ENCODE measurements around the gene CEP112. TPM values are rescaled to one million over a fixed set of nuclear protein-coding genes. Genes with fewer than 3 reads are reported as not detected.

CEP112 gene
- total and polyA plus RNA-seq, 9 of the 15 experiments (the other 6 are each of a cell fraction or from before 2014, with no cell fraction given), result 0.84 TPM; not detected in 8

DNA sequence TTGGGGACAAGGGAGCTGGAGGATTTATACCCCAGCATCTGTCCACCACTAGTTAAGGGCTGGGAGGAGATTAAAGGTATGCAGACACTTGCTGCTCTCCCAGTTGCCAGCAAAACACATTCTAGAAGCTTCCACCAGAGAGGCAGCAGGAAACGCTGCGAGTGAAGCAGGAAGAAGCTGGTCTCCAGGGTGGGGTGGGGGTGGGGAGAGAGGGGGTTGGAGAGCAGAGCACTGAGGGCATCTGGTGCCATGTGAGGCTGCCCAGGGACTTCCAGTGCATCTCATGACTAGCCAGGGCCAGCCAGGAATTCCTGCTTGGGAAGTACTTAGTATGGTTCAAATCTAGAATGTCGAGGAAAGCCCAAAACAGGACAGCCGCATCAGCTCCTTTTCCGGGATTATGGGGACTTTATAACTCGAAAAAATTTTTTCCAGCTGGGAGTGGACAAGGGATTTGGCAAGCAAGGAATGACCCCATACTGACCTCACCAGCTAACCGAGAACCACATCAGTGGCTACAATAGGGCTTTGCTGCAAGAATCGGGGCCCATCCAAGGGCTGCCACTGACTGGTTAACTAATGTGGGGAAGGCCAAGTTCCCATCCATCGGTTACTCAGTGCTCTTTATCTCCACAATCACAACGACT, 604.3 kb downstream of the CEP112 start:
- CTCF ChIA-PET (ENCODE audit: low intra/inter-chr PET ratio), result no interaction called here
- no peak for FAIRE-seq
- Histone ChIP-seq H3K9me1 (ENCODE audit: control insufficient read depth, insufficient read depth, low read length) (no peaks in the 10 kb centered on the region), H3K36me3 (ENCODE audit: control insufficient read depth, insufficient read depth, low read length) (no peaks in the 10 kb centered on the region), H3K4me1 (replicated peaks in 1 of 2; ENCODE audit: control insufficient read depth in 2 of 2, insufficient read depth in 2 of 2, low read length in 2 of 2) (no peaks in the 10 kb centered on the region), H2AFZ (ENCODE audit: low read depth, low read length) (no peak overlapping the region), H3K9ac (ENCODE audit: insufficient read depth in 1 of 2, low read depth in 2 of 2, low read length in 2 of 2) (no peak overlapping the region), H3K9me3 (replicated peaks; ENCODE audit: control insufficient read depth, insufficient read depth, low read depth, low read length) (no peaks in the 10 kb centered on the region), H4K20me1 (replicated peaks; ENCODE audit: control insufficient read depth, insufficient read depth, low read length) (0 out of 2 replicates have a peak, but pooled peaks cover 4% of the 10 kb centered on the region), H3K4me2 (ENCODE audit: insufficient read depth, low read length) (no peak overlapping the region), H3K79me2 (ENCODE audit: control insufficient read depth, insufficient read depth, low read length) (no peaks in the 10 kb centered on the region), H3K27me3 (ENCODE audit: control insufficient read depth in 2 of 2, insufficient read depth in 2 of 2, low read length in 2 of 2) (peaks cover 0 to 42% of the 10 kb centered on the region in 2 experiments; a peak in 3 of 5 replicates), H3K27ac (ENCODE audit: extremely low read depth, low read depth, low read length) (no peak overlapping the region), H3K4me3 (no peak overlapping the region)
- intact Hi-C loops (cut with micrococcal nuclease), result no loop called here
- DNase-seq (ENCODE audit: extremely low read depth in 1 of 4, low spot score in 3 of 4), result no peak
- 13% methylated on average over 10 of the region's 10 CpGs for WGBS (ENCODE audit: insufficient coverage, low coverage, missing lambda C conversion rate)
- POLR2A ChIA-PET, result interaction anchor here (0.6 to 1.1 kb wide), 2 partner anchors 101 to 317 kb away, joined by 3 to 4 read pairs; no protein-coding TSS in a partner anchor
- BruUV-seq (replicated peaks), result no TSS peak
- in situ Hi-C loops (cut with MboI), result no loop called here
- no peak for ATAC-seq
- TF ChIP-seq SIN3A (IDR thresholded peaks at IDR 0.05; ENCODE audit: borderline replicate concordance in 2 of 2, control insufficient read depth in 1 of 2, low read depth in 2 of 2, low read length in 2 of 2) (no peak), ZNF551 (CRISPR knock-in tag; IDR thresholded peaks at IDR 0.05) (no peak), KHSRP (IDR thresholded peaks at IDR 0.05) (no peak), ZKSCAN8 (CRISPR knock-in tag; IDR thresholded peaks at IDR 0.05) (no peak), LCOR (CRISPR knock-in tag; IDR thresholded peaks at IDR 0.05) (no peak), FUS (optimal IDR thresholded peaks at IDR 0.05; ENCODE audit: low read depth, low read length) (no peak), ETV1 (tag; conservative IDR thresholded peaks at IDR 0.05; ENCODE audit: low read depth) (no peak), KLF13 (tag; IDR thresholded peaks at IDR 0.05; ENCODE audit: borderline replicate concordance, low read depth) (no peak), PURB (CRISPR knock-in tag; IDR thresholded peaks at IDR 0.05; ENCODE audit: low read depth) (no peak)
- TF ChIP-seq, protein P1, sequence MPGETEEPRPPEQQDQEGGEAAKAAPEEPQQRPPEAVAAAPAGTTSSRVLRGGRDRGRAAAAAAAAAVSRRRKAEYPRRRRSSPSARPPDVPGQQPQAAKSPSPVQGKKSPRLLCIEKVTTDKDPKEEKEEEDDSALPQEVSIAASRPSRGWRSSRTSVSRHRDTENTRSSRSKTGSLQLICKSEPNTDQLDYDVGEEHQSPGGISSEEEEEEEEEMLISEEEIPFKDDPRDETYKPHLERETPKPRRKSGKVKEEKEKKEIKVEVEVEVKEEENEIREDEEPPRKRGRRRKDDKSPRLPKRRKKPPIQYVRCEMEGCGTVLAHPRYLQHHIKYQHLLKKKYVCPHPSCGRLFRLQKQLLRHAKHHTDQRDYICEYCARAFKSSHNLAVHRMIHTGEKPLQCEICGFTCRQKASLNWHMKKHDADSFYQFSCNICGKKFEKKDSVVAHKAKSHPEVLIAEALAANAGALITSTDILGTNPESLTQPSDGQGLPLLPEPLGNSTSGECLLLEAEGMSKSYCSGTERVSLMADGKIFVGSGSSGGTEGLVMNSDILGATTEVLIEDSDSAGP (CRISPR knock-in tag; IDR thresholded peaks at IDR 0.05), result no peak
- TF ChIP-seq, protein P2, sequence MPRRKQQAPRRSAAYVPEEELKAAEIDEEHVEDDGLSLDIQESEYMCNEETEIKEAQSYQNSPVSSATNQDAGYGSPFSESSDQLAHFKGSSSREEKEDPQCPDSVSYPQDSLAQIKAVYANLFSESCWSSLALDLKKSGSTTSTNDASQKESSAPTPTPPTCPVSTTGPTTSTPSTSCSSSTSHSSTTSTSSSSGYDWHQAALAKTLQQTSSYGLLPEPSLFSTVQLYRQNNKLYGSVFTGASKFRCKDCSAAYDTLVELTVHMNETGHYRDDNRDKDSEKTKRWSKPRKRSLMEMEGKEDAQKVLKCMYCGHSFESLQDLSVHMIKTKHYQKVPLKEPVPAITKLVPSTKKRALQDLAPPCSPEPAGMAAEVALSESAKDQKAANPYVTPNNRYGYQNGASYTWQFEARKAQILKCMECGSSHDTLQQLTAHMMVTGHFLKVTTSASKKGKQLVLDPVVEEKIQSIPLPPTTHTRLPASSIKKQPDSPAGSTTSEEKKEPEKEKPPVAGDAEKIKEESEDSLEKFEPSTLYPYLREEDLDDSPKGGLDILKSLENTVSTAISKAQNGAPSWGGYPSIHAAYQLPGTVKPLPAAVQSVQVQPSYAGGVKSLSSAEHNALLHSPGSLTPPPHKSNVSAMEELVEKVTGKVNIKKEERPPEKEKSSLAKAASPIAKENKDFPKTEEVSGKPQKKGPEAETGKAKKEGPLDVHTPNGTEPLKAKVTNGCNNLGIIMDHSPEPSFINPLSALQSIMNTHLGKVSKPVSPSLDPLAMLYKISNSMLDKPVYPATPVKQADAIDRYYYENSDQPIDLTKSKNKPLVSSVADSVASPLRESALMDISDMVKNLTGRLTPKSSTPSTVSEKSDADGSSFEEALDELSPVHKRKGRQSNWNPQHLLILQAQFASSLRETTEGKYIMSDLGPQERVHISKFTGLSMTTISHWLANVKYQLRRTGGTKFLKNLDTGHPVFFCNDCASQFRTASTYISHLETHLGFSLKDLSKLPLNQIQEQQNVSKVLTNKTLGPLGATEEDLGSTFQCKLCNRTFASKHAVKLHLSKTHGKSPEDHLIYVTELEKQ (CRISPR knock-in tag; IDR thresholded peaks at IDR 0.05), result no peak
- TF ChIP-seq, protein P3, sequence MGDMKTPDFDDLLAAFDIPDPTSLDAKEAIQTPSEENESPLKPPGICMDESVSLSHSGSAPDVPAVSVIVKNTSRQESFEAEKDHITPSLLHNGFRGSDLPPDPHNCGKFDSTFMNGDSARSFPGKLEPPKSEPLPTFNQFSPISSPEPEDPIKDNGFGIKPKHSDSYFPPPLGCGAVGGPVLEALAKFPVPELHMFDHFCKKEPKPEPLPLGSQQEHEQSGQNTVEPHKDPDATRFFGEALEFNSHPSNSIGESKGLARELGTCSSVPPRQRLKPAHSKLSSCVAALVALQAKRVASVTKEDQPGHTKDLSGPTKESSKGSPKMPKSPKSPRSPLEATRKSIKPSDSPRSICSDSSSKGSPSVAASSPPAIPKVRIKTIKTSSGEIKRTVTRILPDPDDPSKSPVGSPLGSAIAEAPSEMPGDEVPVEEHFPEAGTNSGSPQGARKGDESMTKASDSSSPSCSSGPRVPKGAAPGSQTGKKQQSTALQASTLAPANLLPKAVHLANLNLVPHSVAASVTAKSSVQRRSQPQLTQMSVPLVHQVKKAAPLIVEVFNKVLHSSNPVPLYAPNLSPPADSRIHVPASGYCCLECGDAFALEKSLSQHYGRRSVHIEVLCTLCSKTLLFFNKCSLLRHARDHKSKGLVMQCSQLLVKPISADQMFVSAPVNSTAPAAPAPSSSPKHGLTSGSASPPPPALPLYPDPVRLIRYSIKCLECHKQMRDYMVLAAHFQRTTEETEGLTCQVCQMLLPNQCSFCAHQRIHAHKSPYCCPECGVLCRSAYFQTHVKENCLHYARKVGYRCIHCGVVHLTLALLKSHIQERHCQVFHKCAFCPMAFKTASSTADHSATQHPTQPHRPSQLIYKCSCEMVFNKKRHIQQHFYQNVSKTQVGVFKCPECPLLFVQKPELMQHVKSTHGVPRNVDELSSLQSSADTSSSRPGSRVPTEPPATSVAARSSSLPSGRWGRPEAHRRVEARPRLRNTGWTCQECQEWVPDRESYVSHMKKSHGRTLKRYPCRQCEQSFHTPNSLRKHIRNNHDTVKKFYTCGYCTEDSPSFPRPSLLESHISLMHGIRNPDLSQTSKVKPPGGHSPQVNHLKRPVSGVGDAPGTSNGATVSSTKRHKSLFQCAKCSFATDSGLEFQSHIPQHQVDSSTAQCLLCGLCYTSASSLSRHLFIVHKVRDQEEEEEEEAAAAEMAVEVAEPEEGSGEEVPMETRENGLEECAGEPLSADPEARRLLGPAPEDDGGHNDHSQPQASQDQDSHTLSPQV (IDR thresholded peaks at IDR 0.05), result no peak
